GM10266 (cell line): ENCODE data around the gene FAH.

Experiments
- DNase-seq: peaks from one replicate; pipeline ENCODE4 v3.0.0; 2012; ENCODE audit errors: extremely low spot score
- CTCF ChIP-seq: IDR thresholded peaks from 2 replicates; pipeline ENCODE4 v1.5.1; 2012; ENCODE audit warnings: mild to moderate bottlenecking, low read depth; ENCODE audit not compliant: control insufficient read depth, insufficient read depth; ENCODE audit errors: missing control alignments

The FAH gene

GRCh38 chr15:80162059-80162554 lies 9.3 kb downstream of the FAH start:
- no peak for TF ChIP-seq CTCF

GRCh38 chr15:80163217-80163616 lies 10.4 kb downstream of the FAH start:
- no peak for TF ChIP-seq CTCF
- DNase-seq, result no peak

More at GRCh38 chr15:80162059-80162554, 9.3 kb downstream of the FAH start:
- no peak for DNase-seq

GRCh38 chr15:80163897-80164296 lies 11.1 kb downstream of the FAH start:
- no peak for DNase-seq
- TF ChIP-seq CTCF, result no peak

DNA sequence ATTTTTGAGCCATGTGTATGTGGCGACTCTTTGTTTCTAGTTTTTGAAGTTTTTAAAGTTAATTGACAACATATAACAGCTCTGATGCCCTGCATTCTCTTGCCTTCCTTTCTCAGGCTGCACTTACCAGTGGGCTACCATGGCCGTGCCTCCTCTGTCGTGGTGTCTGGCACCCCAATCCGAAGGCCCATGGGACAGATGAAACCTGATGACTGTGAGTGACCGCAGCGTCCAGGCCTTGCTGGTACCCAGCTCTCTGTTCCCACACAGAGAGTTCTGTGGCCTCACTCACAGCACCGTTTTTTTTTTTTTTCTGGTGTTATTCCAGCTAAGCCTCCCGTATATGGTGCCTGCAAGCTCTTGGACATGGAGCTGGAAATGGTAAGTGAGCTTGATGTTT lies 15.1 kb downstream of the FAH start:
- DNase-seq, result no peak
- no peak for TF ChIP-seq CTCF

DNA sequence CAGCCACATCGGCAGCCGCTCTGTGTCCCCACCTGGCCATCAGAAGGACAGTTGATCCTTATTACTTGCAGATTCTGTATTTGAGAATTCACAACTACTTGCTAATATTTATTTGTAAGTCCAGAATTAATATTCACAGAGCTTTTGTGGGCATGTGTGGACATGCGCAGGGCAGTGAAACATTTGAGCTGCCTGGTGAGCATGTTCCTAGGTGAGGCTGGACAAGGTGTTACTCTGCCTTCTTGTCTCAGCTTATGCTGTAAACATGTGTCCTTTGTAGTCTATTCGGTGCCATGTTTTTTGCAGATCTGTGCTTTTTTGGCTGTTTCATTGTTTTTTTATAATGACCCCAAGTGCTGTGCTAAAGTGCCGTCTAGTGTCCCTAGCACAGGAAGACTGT lies 15.6 kb downstream of the FAH start:
- no peak for DNase-seq
- no peak for TF ChIP-seq CTCF

DNA sequence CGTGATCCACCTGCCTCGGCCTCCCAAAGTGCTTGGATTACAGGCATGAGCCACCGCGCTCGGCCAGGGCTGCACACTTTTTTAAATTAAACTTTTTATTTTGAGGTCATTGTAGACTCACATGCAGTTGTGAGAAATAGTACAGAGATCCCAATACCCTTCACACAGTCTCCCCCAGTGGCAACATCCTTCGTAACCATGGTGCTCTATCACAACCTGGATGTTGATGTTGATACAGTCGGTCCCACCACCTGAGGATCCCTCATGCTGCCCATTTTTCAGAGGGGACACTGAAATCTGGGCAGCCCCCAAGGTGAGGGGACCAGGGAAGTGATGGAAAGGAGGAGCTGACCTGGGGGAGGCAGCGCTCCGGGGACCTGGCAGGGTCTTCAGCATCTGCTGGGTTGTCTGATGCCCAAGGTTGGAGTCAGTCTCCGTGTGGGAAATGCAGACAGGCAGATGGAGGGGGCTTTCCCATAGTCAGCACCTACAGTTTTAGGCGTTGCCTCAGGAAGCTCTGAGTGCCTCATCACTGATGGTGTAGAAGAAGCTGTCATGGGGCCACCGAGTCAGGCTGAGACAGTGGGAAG lies 17.1 kb downstream of the FAH start:
- DNase-seq, result no peak

More for the DNA sequence above, 17.1 kb downstream of the FAH start:
- TF ChIP-seq CTCF, result no peak
